T-cell (primary cell): Measurements from ENCODE around the gene EFCAB14. TPM values are rescaled to one million over a fixed set of nuclear protein-coding genes. Genes with fewer than 3 reads are reported as not detected.

Source experiments
- ATAC-seq, 4 experiments: fragments of 200-7000 bp in 3 of 4; fragments of 150-1000 bp in 1 of 4; cut with Tn5 transposase; replicated peaks in 1 of 4; 1 replicate in 3 of 4; 2 replicates in 1 of 4; pipeline ENCODE4 v1.10.0; 2021; ENCODE audit warnings: moderate library complexity in 3 of 4, mild to moderate bottlenecking in 2 of 4, moderate number of reproducible peaks in 1 of 4
- CTCF ChIA-PET, 2 donors: fragments of 300-600 bp; sonication (Branson Sonifier 250); formaldehyde crosslinking; loops; one replicate each; lab custom pipeline; 2022; ENCODE audit warnings: antibody characterized with exemption in 2 of 2; lab: Charles Lee
- POLR2A ChIA-PET, 2 donors: fragments of 300-600 bp; sonication (Branson Sonifier 250); formaldehyde crosslinking; loops; one replicate each; lab custom pipeline; 2022; ENCODE audit warnings: antibody characterized with exemption in 2 of 2; lab: Charles Lee
- DNase-seq, 35 experiments: peaks; one replicate each; pipeline versions ENCODE4 v3.0.0 to v3.0.0-alpha.2; 2013 to 2023
- H3K27ac ChIP-seq: one replicate; pipeline ENCODE4 v1.5.1; 2013; ENCODE audit warnings: low read length
- H3K27me3 ChIP-seq, 2 experiments: replicated peaks in 1 of 2; 1 replicate in 1 of 2; 2 replicates in 1 of 2; pipeline versions ENCODE4 v1.6.1 to v1.7.0; 2013; ENCODE audit warnings: low read length in 1 of 2, mixed read lengths in 1 of 2; ENCODE audit not compliant: control insufficient read depth in 2 of 2, insufficient read depth in 2 of 2; ENCODE audit errors: extremely low read depth in 1 of 2
- H3K36me3 ChIP-seq, 2 donors: 1 replicate in 1 of 2; 2 replicates in 1 of 2; pipeline versions ENCODE4 v1.6.1 to v1.7.0; 2013; ENCODE audit warnings: low read length in 1 of 2; ENCODE audit not compliant: control insufficient read depth in 2 of 2, insufficient read depth in 1 of 2; ENCODE audit errors: extremely low read depth in 1 of 2
- H3K4me1 ChIP-seq, 2 experiments: 1 replicate in 1 of 2; 2 replicates in 1 of 2; pipeline versions ENCODE4 v1.6.1 to v1.7.0; 2013; ENCODE audit warnings: low read length in 2 of 2, mixed read lengths in 1 of 2; ENCODE audit not compliant: insufficient read depth in 2 of 2, control insufficient read depth in 1 of 2; ENCODE audit errors: extremely low read depth in 1 of 2
- H3K4me3 ChIP-seq, 2 donors: 1 replicate in 1 of 2; 2 replicates in 1 of 2; pipeline versions ENCODE4 v1.5.1 to v1.7.0; 2013; ENCODE audit warnings: mild to moderate bottlenecking in 2 of 2, low read length in 1 of 2, moderate library complexity in 1 of 2; ENCODE audit not compliant: control insufficient read depth in 1 of 2; ENCODE audit errors: extremely low read depth in 1 of 2
- H3K9me3 ChIP-seq: 2 replicates; pipeline ENCODE4 v1.7.0; 2013
- H3K27ac Mint-ChIP-seq, 2 donors: one replicate each; pipeline ENCODE4 v1.8.0; 2020 to 2021; ENCODE audit warnings: mild to moderate bottlenecking in 2 of 2, mixed read lengths in 2 of 2
- H3K27me3 Mint-ChIP-seq, 2 donors: one replicate each; pipeline ENCODE4 v1.8.0; 2021 to 2022; ENCODE audit warnings: mixed read lengths in 2 of 2
- H3K36me3 Mint-ChIP-seq: one replicate; pipeline ENCODE4 v1.8.0; 2021; ENCODE audit warnings: mixed read lengths
- H3K4me1 Mint-ChIP-seq, 3 donors: one replicate each; pipeline ENCODE4 v1.8.0; 2020 to 2022; ENCODE audit warnings: mixed read lengths in 3 of 3, mild to moderate bottlenecking in 1 of 3
- H3K4me3 Mint-ChIP-seq, 3 donors: one replicate each; pipeline ENCODE4 v1.8.0; 2020 to 2022; ENCODE audit warnings: mild to moderate bottlenecking in 3 of 3, mixed read lengths in 3 of 3, moderate library complexity in 3 of 3
- H3K9me3 Mint-ChIP-seq, 3 donors: one replicate each; pipeline ENCODE4 v1.8.0; 2020 to 2022; ENCODE audit warnings: mixed read lengths in 3 of 3
- WGBS: methylation state at CpG from one replicate; pipeline ENCODE4 v1.1.5; 2013; ENCODE audit warnings: missing lambda C conversion rate; ENCODE audit not compliant: insufficient coverage; 5-methylcytosine and 5-hydroxymethylcytosine counted together
- total RNA-seq, 35 experiments: library from RNA in 6 of 35; stranded (reverse) in 6 of 35; fragments of 120-200 nt in 1 of 35; gene quantifications; one replicate each; pipeline versions ENCODE4 v1.2.1 to v1.2.4 and lab custom pipeline; 2013 to 2026

EFCAB14 gene
- total RNA-seq, 5 donors from 2014 or later (not counting 1 experiment from before 2014, with no cell fraction given) = 78.0 to 90.2 (median 82.5) TPM

- Histone ChIP-seq H3K9me3 (no peaks in the 10 kb centered on the region), H3K36me3 (peaks cover 2 to 27% of the 10 kb centered on the region in 2 donors), H3K4me1 (peaks cover 3 to 4% of the 10 kb centered on the region in 2 experiments), H3K4me3 (no peak overlapping the region), H3K27ac (peak overlapping the region; percentile 85), H3K27me3 (no peaks in the 10 kb centered on the region)
- CTCF ChIA-PET = interaction anchor here (0.8 to 1.6 kb wide), 3 partner anchors 49 to 149 kb away, joined by 3 to 6 read pairs (median 3); no protein-coding TSS in a partner anchor
- peak in 1 of 35 experiments; percentile 57 for DNase-seq
- H3K4me1 Mint-ChIP-seq = peaks cover 21 to 30% (median 30%) of the 10 kb centered on the region in 3 donors
- peak; percentile 77 to 83 (median 81) for ATAC-seq
- H3K9me3 Mint-ChIP-seq = no peaks in the 10 kb centered on the region
- WGBS = no CpG with 5 or more reads among the region's 1 CpG
- POLR2A ChIA-PET = interaction anchor here (0.6 to 1.5 kb wide), 3 partner anchors 8 to 72 kb away, joined by 3 to 5 read pairs (median 4); partner anchors contain the start of genes ATPAF1 (in 1 of the 2) and MKNK1 (in 1 of the 2)
- peaks cover 31% of the 10 kb centered on the region for H3K36me3 Mint-ChIP-seq
- H3K27me3 Mint-ChIP-seq = no peaks in the 10 kb centered on the region
- peak overlapping the region; percentile 94 to 96 for H3K27ac Mint-ChIP-seq
- peak overlapping the region; percentile 42 to 62 (median 51) for H3K4me3 Mint-ChIP-seq
Measured at GRCh38 chr1:46675549-46676314, 43.2 kb downstream of the EFCAB14 start.

GRCh38 chr1:46673749-46674182 lies 45.1 kb downstream of the EFCAB14 start:
- H3K27me3 Mint-ChIP-seq = no peaks in the 10 kb centered on the region
- no peak overlapping the region for H3K4me3 Mint-ChIP-seq
- no peak overlapping the region for H3K27ac ChIP-seq
- H3K36me3 Mint-ChIP-seq = peaks cover 16% of the 10 kb centered on the region
- WGBS = 86% methylated on average over 1 of the region's 4 CpGs
- no peaks in the 10 kb centered on the region for H3K27me3 ChIP-seq
- no peaks in the 10 kb centered on the region for H3K9me3 ChIP-seq
- H3K4me1 Mint-ChIP-seq = peaks cover 21 to 30% (median 30%) of the 10 kb centered on the region in 3 donors
- H3K9me3 Mint-ChIP-seq = no peaks in the 10 kb centered on the region
- peaks cover 0 to 19% of the 10 kb centered on the region in 2 donors for H3K36me3 ChIP-seq
- no peak overlapping the region for H3K4me3 ChIP-seq
- no peak for ATAC-seq
- H3K27ac Mint-ChIP-seq = peak overlapping the region in 1 of 2 donors; percentile 44
- peaks cover 3 to 7% of the 10 kb centered on the region in 2 experiments for H3K4me1 ChIP-seq
- CTCF ChIA-PET = interaction anchor here in 1 of 2 donors (0.6 to 1.6 kb wide), 2 partner anchors 16 to 51 kb away, joined by 3 to 6 read pairs; no protein-coding TSS in a partner anchor
- POLR2A ChIA-PET = interaction anchor here in 1 of 2 donors (0.7 kb wide), 1 partner anchor 12 kb away, joined by 3 read pairs; no protein-coding TSS in a partner anchor
- no peak for DNase-seq

DNA sequence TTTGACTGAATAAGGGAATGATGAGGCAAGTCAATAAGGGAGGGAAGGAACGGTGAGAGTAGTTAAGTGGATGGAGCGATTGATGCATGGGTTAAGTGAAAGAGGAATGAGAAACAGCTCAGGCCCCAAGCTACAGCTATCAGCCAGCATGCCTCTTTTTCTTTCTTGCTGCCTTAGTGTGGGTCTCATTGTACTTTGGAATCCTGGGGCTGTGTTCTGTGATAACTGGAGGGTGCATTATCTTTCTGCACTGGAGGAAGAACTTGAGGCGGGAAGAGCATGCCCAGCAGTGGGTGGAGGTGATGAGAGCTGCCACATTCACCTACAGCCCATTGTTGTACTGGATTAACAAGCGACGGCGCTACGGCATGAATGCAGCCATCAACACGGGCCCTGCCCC lies 46.2 kb downstream of the EFCAB14 start:
- Mint-ChIP-seq H3K27ac (peak overlapping the region; percentile 14 to 55), H3K27me3 (no peaks in the 10 kb centered on the region), H3K4me3 (no peak overlapping the region), H3K9me3 (no peaks in the 10 kb centered on the region), H3K36me3 (peaks cover 9% of the 10 kb centered on the region), H3K4me1 (peaks cover 21 to 30% (median 27%) of the 10 kb centered on the region in 3 donors)
- POLR2A ChIA-PET = interaction anchor here in 1 of 2 donors (0.7 kb wide), 1 partner anchor 15 kb away, joined by 3 read pairs; no protein-coding TSS in a partner anchor
- Histone ChIP-seq H3K4me1 (peaks cover 3 to 13% of the 10 kb centered on the region in 2 experiments), H3K27ac (no peak overlapping the region), H3K4me3 (no peak overlapping the region), H3K9me3 (no peaks in the 10 kb centered on the region), H3K27me3 (no peaks in the 10 kb centered on the region), H3K36me3 (peaks cover 0 to 13% of the 10 kb centered on the region in 2 donors)
- ATAC-seq = no peak
- no peak for DNase-seq
- CTCF ChIA-PET = no interaction called here
- 88% methylated on average over 8 of the region's 8 CpGs for WGBS

GRCh38 chr1:46671554-46671953 lies 47.4 kb downstream of the EFCAB14 start, which contains the start of gene TEX38:
TSS of gene TEX38 (plus strand) at chr1:46671854. CDS start at chr1:46671935, 81 bp downstream.
- no peaks in the 10 kb centered on the region for H3K9me3 ChIP-seq
- no peak within 1 kb of the TSS for H3K27ac ChIP-seq
- ChIA-PET POLR2A (no interaction called here), CTCF (no interaction called here)
- ATAC-seq (no peak), DNase-seq (no peak)
- peaks cover 0 to 3% of the 10 kb centered on the region in 2 donors for H3K36me3 ChIP-seq
- H3K36me3 Mint-ChIP-seq = peaks cover 3% of the 10 kb centered on the region
- H3K4me3 Mint-ChIP-seq = no peak within 1 kb of the TSS
- no peaks in the 10 kb centered on the region for H3K9me3 Mint-ChIP-seq
- H3K27me3 Mint-ChIP-seq = no peaks in the 10 kb centered on the region
- 88% methylated on average over 1 of the region's 3 CpGs for WGBS
- peak within 1 kb of the TSS; percentile 14 to 55 for H3K27ac Mint-ChIP-seq
- H3K4me1 ChIP-seq = peaks cover 10 to 22% of the 10 kb centered on the region in 2 experiments
- peaks cover 26 to 31% (median 26%) of the 10 kb centered on the region in 3 donors for H3K4me1 Mint-ChIP-seq
- H3K27me3 ChIP-seq = no peaks in the 10 kb centered on the region
- no peak within 1 kb of the TSS for H3K4me3 ChIP-seq

GRCh38 chr1:46670134-46670533 lies 48.8 kb downstream of the EFCAB14 start:
- DNase-seq = no peak
- H3K9me3 Mint-ChIP-seq = no peaks in the 10 kb centered on the region
- no peaks in the 10 kb centered on the region for H3K9me3 ChIP-seq
- CTCF ChIA-PET = no interaction called here
- peaks cover 6 to 24% of the 10 kb centered on the region in 2 experiments for H3K4me1 ChIP-seq
- peaks cover 18 to 24% (median 22%) of the 10 kb centered on the region in 3 donors for H3K4me1 Mint-ChIP-seq
- H3K4me3 ChIP-seq = no peak overlapping the region
- no peak overlapping the region for H3K27ac ChIP-seq
- POLR2A ChIA-PET = no interaction called here
- peaks cover 0 to 9% of the 10 kb centered on the region in 2 donors for H3K36me3 ChIP-seq
- no peak for ATAC-seq
- no peak overlapping the region for H3K27ac Mint-ChIP-seq
- no peaks in the 10 kb centered on the region for H3K27me3 ChIP-seq
- H3K4me3 Mint-ChIP-seq = no peak overlapping the region
- 100% methylated on average over 1 of the region's 1 CpG for WGBS
- H3K27me3 Mint-ChIP-seq = no peaks in the 10 kb centered on the region
- no peaks in the 10 kb centered on the region for H3K36me3 Mint-ChIP-seq
